Measurements from ENCODE around the gene KCNN3. TPM values are rescaled to one million over a fixed set of nuclear protein-coding genes. Genes with fewer than 3 reads are reported as not detected.

Gene KCNN3
- total RNA-seq, 2 donors from 2014 or later = 3.9 to 4.4 TPM

DNA sequence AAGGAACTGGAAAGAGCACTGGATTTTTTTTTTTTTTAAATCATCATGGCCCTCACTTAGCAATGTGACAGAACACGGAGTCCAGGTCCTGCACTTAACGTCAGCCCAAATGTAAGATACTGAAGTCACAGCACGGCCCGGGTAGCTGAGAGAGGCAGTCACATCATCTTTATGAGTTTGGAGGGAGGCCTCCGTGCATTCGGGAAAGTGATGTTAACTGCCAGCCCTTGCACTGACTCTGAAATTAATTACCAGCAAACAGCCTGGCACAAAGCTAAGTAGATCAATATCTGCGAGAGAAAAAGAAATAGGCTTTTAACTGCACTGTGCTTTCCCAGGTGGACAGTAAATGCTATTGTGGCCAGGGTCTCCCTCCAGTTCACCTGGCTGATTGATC is 152.6 kb downstream of the KCNN3 start:
- Histone ChIP-seq H3K4me3 (no peak overlapping the region), H3K36me3 (no peaks in the 10 kb centered on the region)

GRCh38 chr1:154716614-154717527 is 153.2 kb downstream of the KCNN3 start:
- Histone ChIP-seq H3K27ac (peak overlapping the region; percentile 47 to 49), H3K4me1 (peaks cover 0 to 21% of the 10 kb centered on the region in 2 donors)
- TF ChIP-seq, protein P1, sequence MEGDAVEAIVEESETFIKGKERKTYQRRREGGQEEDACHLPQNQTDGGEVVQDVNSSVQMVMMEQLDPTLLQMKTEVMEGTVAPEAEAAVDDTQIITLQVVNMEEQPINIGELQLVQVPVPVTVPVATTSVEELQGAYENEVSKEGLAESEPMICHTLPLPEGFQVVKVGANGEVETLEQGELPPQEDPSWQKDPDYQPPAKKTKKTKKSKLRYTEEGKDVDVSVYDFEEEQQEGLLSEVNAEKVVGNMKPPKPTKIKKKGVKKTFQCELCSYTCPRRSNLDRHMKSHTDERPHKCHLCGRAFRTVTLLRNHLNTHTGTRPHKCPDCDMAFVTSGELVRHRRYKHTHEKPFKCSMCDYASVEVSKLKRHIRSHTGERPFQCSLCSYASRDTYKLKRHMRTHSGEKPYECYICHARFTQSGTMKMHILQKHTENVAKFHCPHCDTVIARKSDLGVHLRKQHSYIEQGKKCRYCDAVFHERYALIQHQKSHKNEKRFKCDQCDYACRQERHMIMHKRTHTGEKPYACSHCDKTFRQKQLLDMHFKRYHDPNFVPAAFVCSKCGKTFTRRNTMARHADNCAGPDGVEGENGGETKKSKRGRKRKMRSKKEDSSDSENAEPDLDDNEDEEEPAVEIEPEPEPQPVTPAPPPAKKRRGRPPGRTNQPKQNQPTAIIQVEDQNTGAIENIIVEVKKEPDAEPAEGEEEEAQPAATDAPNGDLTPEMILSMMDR (IDR thresholded peaks at IDR 0.05) = peak in 1 of 2 donors; percentile 51

More for the DNA sequence above, 152.6 kb downstream of the KCNN3 start:
- DNase-seq (ENCODE audit: low spot score) = no peak
- Histone ChIP-seq H3K4me1 (peaks cover 0 to 21% of the 10 kb centered on the region in 2 donors), H3K27me3 (no peaks in the 10 kb centered on the region), H3K27ac (no peak overlapping the region), H3K9me3 (no peaks in the 10 kb centered on the region)
- TF ChIP-seq, protein P1 (IDR thresholded peaks at IDR 0.05) = no peak

DNA sequence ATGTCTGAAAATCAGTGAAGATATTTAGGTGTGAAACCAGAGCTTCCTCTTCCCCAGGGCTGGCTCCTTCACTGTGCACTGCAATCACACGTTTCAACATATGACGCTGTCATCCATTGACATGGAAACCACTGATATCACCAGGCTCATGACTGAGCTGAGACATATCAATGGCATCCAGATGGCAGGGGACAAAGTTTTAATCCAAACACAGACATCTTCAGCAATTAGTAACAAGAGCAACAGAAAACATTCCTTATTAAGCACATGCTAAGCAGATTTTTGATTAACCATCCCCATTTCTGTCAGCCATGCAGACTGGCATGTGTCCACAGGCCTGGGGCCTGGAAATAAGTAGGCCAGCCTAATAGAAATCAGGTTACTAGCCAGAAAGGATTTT is 154.1 kb downstream of the KCNN3 start:
- H3K36me3 ChIP-seq = no peaks in the 10 kb centered on the region
- H3K27me3 ChIP-seq = no peaks in the 10 kb centered on the region
- H3K4me3 ChIP-seq = no peak overlapping the region
- H3K27ac ChIP-seq = peak overlapping the region; percentile 47 to 49
- TF ChIP-seq, protein P1 (IDR thresholded peaks at IDR 0.05) = no peak
- peak; percentile 66 for DNase-seq (ENCODE audit: low spot score)
- H3K4me1 ChIP-seq = peaks cover 0 to 21% of the 10 kb centered on the region in 2 donors
- H3K9me3 ChIP-seq = no peaks in the 10 kb centered on the region

More at GRCh38 chr1:154716614-154717527, 153.2 kb downstream of the KCNN3 start:
- no peak for DNase-seq (ENCODE audit: low spot score)
- Histone ChIP-seq H3K27me3 (no peaks in the 10 kb centered on the region), H3K4me3 (no peak overlapping the region), H3K9me3 (no peaks in the 10 kb centered on the region), H3K36me3 (no peaks in the 10 kb centered on the region)

DNA sequence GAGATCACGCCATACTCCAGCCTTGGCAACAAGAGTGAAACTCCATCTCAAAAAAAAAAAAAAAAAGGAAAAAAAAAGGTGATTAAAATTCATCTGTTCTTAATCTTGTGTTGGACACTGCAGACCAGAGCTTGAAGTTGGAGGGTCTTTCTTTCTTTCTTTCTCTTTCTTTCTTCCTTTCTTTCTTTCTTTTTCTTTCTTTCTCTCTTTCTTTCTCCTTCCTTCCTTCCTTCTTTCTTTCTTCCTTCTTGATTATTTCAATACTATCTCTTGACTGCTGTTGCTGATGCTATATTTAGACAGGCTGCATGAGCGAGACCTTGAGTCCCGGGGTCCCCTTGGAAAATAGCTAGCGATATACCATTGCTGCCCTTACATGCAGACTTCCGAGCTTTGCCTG is 154.7 kb downstream of the KCNN3 start:
- Histone ChIP-seq H3K36me3 (no peaks in the 10 kb centered on the region), H3K27ac (peak overlapping the region in 1 of 2 donors; percentile 49), H3K27me3 (no peaks in the 10 kb centered on the region), H3K4me3 (no peak overlapping the region), H3K4me1 (peaks cover 0 to 21% of the 10 kb centered on the region in 2 donors), H3K9me3 (no peaks in the 10 kb centered on the region)
- DNase-seq (ENCODE audit: low spot score) = no peak
- TF ChIP-seq, protein P1 (IDR thresholded peaks at IDR 0.05) = no peak

- Histone ChIP-seq H3K27me3 (no peaks in the 10 kb centered on the region), H3K9me3 (no peaks in the 10 kb centered on the region), H3K4me3 (no peak overlapping the region), H3K27ac (no peak overlapping the region), H3K36me3 (no peaks in the 10 kb centered on the region), H3K4me1 (peaks cover 0 to 21% of the 10 kb centered on the region in 2 donors)
- DNase-seq (ENCODE audit: low spot score) = no peak
- TF ChIP-seq, protein P1 (IDR thresholded peaks at IDR 0.05) = no peak
These were observed 155.4 kb downstream of the KCNN3 start for GRCh38 chr1:154714638-154715037.
